ENCODE measurements around the gene PTPRA.
"Not testable (repeated sequence)": the region's sequence is repeated elsewhere in the genome, so short reads cannot be mapped to it uniquely, and the experiment has no call there.

The PTPRA gene, protein sequence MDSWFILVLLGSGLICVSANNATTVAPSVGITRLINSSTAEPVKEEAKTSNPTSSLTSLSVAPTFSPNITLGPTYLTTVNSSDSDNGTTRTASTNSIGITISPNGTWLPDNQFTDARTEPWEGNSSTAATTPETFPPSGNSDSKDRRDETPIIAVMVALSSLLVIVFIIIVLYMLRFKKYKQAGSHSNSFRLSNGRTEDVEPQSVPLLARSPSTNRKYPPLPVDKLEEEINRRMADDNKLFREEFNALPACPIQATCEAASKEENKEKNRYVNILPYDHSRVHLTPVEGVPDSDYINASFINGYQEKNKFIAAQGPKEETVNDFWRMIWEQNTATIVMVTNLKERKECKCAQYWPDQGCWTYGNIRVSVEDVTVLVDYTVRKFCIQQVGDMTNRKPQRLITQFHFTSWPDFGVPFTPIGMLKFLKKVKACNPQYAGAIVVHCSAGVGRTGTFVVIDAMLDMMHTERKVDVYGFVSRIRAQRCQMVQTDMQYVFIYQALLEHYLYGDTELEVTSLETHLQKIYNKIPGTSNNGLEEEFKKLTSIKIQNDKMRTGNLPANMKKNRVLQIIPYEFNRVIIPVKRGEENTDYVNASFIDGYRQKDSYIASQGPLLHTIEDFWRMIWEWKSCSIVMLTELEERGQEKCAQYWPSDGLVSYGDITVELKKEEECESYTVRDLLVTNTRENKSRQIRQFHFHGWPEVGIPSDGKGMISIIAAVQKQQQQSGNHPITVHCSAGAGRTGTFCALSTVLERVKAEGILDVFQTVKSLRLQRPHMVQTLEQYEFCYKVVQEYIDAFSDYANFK

DNA sequence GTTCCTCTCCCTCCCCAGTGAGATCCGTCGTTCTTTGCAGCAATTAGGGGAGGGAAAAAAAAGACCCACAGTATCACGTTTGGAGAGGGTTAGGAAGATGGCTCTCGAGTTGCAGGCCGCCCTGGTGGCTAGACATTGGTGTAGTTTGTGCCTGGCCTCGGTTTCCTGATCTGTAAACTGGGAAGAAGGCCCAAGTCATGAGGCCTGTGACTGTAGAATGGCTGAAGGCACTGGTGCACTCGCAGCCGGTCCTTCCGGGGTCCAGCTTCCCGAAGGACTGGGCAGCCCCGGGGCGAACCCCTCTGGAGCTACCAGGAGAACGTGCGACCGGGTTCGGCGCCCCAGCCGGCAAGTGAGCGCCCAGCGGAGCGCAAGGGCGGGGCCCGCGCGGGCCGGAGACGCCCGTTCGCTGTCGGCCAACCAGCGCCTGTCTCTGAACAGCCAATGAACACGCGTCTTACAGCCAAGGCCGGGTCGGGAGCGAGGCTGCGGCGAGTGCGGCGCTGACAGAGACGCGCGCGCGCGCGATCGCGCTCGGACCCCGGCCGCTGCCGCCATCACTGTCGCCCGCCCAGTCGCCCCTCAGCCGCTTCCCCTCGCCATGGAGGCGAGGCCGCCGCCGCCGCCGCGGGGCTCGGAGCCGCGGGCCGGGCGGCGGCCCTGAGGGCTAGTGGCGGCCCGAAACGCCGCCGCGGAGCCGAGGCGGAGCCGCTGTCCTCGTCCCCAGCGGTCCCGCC lies at the start of gene PTPRA:
TSS of gene PTPRA (plus strand) at position 472 of the 737 bp plus-strand sequence. CDS start 90,797 bp downstream, outside the sequence.
- DNase-seq: no peak

DNA sequence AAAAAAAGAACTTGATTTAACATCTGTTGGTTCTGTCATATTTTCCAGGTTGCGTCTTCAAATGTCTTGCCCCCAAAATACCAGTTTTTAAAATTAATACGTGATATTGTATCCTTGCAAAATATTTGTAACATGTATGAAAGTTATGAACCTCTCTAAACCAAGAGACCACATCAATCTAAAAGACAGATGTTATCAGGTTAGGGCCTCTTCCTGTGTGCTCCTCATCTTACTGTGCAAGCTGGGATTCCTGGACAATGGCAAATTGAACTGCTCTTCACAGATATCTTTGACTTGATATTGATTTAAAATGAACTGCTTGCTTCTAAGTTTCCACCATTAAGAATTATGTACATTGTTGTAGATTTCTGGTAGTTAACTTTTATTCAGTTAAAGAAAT lies 47.5 kb upstream of the PTPRA start:
- no peak for DNase-seq

DNA sequence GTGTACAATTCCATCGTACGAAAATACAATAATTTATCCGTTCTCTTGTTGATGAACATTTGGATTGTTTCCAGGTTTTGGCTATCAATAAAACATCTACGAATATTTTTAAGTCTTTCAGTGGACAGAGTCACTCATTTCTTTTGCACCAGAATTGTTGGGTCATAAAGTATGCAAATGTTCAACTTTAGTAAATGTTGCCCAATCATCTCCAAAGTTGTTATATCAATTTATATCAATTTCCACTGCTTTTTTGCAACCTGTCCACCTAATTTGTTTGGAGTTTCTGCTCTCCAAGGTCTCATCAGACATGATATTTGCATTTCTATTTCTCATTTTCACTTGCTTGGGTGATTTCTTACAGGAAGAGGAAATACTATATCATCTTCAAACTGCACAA lies 46.6 kb upstream of the PTPRA start:
- DNase-seq: no peak

DNA sequence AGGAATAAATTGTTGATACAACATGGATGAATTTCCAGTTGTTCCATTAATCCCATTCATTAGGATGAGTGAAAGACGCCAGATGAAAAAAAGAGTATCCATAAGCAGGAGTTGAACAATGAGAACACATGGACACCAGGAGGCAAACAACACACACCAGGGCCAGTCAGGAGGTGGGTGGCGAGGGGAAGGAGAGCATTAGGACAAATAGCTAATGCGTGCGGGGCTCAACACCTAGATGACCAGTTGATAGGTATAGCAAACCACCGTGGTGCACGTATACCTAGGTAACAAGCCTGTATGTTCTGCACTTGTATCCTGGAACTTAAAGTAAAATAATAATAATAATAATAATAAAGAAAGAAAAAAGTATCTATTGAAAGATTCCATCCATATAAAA lies 43.9 kb upstream of the PTPRA start:
- DNase-seq: no peak

DNA sequence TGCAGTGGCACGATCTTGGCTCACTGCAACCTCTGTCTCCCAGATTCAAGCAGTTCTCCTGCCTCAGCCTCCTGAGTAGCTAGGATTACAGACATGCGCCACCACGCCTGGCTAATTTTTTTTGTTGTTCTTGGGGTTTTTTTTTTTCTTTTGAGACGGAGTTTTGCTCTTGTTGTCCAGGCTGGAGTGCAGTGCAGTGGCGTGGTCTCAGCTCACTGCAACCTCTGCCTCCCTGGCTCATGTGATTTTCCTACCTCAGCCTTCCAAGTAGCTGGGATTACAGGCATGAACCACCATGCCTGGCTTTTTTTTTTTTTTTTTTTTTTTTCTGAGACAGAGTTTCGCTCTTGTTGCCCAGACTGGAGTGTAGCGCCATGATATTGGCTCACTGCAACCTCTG lies 42.1 kb upstream of the PTPRA start:
- not testable (repeated sequence) for DNase-seq

DNA sequence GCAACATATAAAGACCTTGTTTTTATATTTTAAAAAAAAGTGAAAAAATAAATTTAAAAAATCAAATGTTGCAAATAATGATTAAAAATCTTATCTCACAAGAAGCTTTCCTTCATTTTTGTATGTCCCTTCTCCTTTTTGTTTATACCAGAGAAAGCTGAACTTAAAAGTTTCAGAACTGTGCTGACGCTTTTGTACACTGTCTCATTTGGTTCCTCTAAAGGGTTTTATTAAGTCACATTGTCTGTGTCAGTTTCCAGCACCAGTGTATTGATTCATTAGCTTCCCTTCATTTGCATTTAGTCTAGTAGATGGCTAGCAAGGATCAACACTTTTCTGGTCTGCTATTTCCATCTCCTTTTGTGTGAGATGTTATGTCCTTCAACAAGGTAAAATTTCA lies 39.5 kb upstream of the PTPRA start:
- DNase-seq: no peak

DNA sequence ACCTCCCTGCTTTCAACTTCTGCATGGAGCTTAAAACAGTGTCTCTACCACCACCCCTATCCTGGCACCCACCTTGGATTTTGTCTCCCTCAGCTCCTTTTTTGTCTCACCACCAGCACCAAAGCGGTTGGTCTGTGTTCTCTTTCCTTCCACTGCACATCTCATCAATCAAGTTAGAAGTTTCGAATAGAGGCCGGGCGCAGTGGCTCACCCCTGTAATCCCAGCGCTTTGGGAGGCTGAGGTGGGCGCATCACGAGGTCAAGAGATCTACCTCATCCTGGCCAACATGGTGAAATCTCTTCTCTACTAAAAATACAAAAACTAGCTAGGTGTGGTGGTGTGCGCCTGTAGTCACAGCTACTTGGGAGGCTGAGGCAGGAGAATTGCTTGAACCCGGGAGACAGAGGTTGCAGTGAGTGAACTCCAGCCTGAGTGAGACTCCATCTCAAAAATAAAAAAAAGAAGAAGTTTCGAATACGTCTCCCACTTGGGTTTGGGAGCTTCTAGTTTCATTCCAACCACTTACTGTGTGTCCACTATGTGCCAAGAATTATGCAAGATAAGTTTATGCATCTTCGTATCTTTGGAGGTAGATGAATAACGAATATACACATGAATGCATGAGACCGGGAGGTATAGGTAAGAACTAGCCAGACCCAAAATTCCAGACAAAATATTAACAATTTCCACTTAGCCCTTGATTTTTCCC lies 38.7 kb upstream of the PTPRA start:
- no peak for DNase-seq

DNA sequence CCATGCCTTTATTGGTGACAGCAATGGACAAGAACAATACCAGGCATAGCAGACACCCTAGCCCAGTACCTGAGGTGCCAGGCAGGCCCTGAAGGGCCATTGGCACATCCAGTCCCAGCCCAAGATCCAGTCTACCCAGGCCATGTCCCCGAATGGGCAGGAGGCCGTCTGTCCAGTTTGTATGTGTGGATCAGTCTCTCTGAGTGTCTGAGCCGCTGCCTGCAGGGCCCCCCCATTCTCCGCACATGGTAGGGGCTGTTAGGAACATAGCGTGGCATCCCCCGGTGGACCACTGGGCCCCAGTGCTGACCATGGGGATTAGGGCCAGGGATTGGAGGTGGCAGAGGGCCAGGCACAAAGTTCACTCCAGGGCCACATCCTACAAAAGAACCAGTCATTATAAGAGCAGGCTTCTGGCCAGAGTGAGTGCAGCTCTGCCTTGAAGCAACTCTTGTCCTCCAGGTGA lies 37.9 kb upstream of the PTPRA start:
- DNase-seq: no peak

DNA sequence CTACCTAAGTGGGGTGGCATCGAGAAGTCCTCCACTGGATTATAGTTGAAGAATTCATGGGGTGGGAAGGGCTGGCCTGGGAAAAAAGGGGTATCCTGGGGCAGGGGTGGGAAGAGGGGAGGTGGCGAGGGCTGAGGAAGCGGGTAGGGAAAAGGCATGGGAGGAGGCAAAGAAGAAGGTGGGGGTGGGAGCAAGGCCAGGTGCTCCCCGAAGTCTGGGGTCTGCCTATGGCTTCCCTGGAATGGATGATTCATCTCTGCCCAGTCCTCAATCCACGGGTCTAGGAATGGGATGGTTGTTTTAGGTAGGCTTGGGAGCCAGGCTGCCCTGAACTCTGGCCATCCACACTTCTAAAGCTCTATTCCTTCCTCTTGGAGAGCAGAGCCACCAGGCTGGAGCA lies 37.2 kb upstream of the PTPRA start:
- no peak for DNase-seq

DNA sequence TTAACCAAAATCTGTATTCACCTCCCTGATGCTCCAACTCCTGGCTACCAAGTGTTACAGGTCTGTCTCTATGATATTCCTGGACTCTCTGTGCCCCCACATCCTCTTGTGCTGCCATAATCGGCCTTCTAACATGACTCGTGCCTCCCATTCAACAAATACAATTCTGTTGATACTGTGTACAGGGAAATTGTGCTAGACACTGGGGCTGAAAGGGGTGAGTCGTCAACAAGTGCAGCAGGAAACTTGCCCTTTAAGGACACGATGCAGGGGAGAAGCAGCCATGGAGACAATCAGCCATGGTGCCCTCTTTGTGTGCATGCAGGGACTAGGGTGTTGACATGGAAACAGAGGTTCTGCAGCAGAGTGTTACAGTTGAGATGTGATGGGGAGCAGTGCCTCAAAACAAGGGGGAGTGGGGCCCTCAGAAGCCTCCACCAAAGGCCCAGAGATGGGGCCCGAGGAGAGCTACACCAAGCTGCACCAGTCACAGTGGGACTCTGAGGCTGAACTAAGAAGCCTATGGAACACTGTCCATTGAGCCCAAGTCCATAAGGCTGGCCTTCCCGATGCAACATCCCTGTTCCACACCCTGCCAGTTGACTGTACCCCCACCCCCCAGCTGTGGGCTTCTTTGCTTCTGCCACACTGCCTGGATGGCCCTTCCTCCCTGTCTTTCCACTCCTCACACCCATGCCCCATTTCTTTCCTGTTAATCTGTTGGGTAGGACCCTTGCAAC lies 35.9 kb upstream of the PTPRA start:
- no peak for DNase-seq

DNA sequence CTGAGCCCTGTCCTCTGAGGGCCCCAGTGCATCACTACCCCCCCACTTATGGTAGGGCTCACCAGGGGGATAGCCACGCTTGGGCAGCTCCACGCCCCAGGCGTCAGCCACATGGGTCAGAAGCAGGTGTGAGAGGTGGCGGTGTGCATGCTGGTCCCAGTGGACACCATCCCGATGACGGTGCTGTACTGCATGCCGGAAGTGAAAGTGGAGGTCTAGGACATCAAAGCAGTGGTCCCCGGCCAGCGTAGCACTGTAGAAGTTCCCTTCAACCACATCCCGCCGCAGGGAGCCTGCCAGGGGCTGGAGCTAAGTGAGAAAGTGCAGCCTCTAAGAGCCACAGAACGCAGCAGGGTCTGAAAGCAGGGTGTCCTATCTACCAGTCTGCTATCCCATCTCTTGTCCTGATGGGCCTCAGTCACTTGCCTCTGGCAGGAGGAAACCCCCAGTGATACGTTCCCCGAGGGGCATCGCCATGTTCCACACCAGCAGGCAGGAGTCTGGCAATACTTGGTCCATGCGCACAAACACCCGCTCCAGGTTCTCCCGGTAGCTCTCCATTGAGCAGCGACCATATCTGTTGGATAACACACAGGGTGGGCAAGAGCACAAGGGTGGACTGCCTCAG lies 35.0 kb upstream of the PTPRA start:
- DNase-seq: no peak

DNA sequence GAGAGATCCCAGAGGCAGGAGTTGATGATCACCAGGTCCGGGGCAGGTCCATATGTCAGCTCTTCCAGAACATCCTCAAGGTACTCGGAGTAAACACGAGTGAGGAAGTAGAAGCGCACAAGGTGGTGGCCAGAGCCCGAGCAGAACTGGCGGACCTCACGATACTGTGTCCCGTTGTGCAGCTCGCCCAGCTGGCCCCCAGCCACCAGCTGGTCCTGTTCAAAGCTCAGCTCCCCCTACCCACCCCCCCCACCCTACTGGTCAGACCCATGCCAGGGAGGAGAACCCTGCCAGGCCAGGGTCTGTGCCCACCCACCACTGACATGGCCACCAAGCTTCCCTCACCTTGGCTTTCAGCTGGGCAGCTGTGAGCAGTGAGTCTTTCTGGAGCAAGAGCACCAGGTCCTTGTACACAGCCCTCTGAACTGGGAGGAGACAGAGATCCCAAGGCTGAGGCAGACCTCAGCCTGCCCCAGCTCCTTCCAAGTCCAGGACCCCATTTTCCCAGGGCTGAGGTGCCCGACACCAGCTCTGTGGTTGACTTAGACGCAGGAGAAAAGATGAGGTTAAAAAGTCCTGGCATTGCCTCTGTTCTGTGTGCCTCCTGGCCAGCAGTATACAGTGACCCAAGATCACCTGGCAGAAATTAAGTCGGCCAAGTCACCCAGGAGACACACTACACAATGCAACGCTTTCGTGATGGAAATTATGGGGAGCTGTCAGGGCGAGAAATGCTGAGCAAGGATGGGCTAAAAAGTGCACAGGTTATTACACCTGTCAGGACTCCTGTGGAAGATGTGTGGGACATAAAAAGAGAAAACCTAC lies 34.2 kb upstream of the PTPRA start:
- DNase-seq: no peak

DNA sequence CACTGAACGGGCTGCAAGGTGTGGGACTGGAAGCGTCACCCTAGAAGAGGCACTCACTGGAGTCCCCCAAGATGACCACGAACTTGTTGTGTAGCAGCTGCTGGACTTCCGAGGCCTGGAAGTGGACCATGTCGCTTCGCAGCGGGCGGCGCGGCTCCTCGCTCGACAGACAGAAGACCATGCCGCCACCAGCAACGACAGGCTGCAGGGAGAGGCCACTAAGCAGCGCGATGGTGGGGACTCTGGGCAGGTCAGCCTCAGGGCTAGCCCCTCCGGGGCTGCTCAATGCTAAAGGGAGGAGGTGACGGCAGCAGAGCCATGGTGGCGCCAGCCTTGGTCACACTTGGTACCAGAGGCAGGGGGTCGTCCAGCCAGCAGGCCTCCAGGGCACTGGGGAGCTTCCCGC lies 33.5 kb upstream of the PTPRA start:
- DNase-seq: no peak

DNA sequence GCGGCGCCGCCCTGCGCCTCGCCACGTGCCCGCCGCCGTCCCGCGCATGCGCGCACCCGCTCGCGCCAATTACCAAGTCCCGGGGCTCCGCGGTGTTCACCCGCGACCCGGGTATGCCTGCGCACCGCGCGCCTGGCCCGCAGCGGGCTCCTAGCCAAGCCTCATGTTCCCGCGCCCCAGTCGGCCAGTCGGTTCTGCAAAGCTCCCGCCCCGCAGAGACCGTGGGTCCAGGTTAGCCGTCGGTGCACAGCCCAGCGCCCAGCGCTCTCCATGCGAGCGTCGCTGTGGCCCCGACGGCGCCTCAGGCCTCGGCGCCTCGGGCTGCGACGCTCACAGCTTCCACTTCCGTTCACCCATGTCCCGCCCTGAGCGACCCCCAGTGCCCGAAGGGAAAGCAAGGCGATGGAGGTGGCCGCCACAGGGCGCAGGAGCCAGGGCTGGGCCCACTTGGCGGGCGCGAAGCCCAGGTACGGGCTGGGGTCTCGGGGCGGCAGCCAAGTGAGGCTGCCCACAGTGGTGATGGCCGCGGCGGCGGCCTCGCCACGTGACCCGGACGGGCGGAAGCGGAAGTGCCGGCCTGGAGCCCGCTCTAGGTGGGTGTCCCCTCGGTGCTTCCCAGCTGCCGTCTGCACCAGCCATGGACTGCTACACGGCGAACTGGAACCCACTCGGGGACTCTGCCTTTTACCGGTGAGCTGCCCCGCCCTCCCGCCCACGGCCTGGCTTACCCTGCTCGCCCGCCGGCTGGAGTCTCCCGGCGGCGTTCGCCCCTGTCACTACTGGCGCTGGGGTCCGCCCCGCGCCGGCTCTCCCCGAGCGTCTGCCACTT lies 32.9 kb upstream of the PTPRA start, which contains the start of the genes PCED1A and VPS16:
TSS of gene PCED1A (minus strand) at position 518 of the 829 bp plus-strand sequence. CDS start 743 bp downstream, outside the sequence.
TSS of gene VPS16 (plus strand) at position 608 of the 829 bp plus-strand sequence. CDS start at position 638, 30 bp downstream.
- DNase-seq: no peak

DNA sequence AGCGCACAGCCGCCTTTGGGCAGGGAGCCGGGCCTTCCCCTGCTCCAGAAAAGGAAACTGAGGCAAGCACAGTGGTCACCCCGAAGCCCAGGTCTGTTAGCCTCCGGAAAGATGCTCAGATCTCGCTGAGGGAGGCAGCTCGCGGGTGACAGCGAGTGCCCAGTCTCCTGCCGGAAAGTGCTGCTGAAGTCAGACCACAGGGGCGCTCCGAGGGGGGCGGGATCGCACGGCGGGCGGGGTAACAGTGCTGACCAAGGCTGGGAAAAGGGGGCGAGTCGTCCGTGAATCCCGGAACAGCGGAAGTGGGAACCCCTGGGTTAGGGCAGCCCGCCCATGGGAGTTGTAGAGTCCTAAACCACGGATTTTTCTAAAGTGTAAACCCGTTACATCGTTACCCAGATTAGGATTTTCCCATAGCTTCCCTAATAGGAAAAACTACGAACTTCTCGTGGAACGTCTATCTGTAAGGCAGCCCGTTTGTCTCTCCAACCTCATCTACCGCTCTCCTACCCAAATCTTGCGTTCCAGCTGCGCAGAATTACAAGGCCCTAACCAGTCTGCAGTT lies 32.2 kb upstream of the PTPRA start:
- DNase-seq: no peak

DNA sequence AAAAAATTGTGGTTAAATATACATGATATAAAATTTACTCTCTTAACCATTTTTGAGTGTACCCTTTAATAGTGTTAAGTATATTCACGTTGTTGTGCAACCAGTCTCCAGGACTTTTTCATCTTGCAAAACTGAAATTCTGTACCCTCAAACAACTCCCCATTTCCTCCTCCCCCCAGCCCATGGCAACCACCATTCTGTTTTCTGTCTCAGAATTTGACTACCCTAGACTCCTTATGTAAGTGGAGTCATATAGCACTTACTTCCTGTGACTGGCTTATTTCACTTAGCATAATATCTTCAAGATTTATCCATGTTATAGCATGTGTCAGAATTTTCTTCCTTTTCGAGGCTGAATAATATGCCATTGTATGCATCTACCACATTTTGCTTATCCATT lies 27.7 kb upstream of the PTPRA start:
- no peak for DNase-seq

DNA sequence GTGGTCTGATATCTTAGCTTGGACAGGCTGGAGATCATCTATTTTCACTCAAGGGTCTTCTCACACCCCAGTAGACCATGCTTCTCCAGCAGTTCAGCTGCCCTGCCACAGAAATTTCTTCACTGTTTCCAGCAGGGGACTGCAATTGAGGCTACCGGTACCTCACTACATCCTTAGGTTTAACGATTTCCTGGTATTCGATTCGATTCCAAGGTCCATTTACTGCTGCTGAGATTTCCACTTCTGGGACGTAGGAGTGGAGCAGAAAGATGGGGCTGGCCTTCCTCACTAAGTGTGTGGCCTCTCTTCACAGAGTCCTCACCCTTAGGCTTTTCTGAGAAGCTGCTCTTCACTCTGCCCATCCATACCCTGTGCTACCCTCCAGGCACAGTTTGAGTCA lies 26.6 kb upstream of the PTPRA start:
- DNase-seq: no peak

DNA sequence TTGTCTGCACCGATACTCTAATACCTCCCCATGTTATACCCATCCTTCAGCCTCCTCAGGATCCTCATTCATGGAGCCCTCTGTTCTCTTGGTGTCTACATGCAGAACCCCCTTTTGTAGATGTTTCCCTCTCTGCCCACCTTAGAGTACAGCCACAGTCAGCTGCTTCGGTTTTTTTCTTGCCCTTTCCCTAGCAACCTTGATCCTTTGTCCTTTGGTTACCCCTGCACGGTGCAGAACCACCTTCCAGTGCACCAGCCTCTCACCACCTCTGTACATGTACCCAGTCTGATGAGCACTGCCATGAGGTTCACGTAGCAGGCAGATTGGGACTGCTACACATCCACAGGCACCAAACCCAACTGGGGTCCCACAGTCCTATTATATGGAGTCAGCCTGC lies 25.5 kb upstream of the PTPRA start:
- no peak for DNase-seq

DNA sequence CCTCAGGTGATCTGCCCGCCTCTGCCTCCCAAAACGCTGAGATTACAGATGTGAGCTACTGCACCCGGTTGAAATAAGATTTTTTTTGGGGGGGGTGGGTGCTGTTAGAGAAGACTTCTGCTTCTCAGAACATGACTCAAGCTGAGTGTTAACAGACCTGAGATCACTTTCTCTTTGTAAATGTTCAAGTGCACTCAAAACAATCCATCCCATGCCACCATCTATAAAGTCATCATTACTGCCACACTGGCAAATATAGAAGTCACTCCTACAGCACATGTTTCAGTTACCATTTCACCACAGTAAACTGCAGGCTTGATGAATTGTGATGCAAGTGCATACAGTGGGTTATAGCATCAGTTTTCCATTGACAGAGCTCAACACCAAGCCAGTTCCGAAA lies 23.8 kb upstream of the PTPRA start:
- no peak for DNase-seq
